ENCODE data around the gene PRAMEF6.
"Not testable (repeated sequence)": the region's sequence is repeated elsewhere in the genome, so short reads cannot be mapped to it uniquely, and the experiment has no call there.

PRAMEF6 gene

GRCh38 chr1:12947480-12947879, at the start of gene PRAMEF6:
PRAMEF6 (minus strand) TSS chr1:12947580; CDS start chr1:12942518, 5,062 bp downstream.
- not testable (repeated sequence) for DNase-seq

DNA sequence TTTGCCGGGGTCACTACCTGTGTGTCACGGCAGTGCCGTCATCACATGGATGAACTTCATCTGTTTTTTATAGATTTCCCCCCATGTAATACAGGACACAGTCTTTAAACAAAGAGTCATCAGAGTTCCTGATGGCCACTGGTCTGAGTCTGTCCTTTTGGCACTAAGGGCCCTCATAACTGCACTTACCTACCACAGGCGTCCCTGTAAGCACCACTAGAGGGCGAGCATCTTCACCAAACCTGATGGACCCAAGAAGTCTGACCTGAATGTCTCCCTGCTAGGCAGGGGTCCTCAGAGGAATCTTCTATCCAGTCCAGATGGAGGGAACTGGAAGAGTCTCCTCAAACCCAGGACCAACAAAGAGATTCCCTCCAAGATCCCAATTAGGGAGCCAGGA, 23.0 kb downstream of the PRAMEF6 start:
- not testable (repeated sequence) for DNase-seq

GRCh38 chr1:12921749-12922148, 25.6 kb downstream of the PRAMEF6 start:
- not testable (repeated sequence) for DNase-seq

- DNase-seq, result not testable (repeated sequence)
These were observed 31.1 kb downstream of the PRAMEF6 start, which contains the start of gene PRAMEF7 for GRCh38 chr1:12916310-12916709. PRAMEF7 (plus strand) TSS chr1:12916610; CDS start chr1:12917693, 1,083 bp downstream.

GRCh38 chr1:12903793-12904572, 43.4 kb downstream of the PRAMEF6 start:
- DNase-seq, result not testable (repeated sequence)

GRCh38 chr1:12899186-12899585, 48.2 kb downstream of the PRAMEF6 start:
- not testable (repeated sequence) for DNase-seq

- DNase-seq, result not testable (repeated sequence)
These were observed 49.2 kb downstream of the PRAMEF6 start, which contains the start of gene PRAMEF10 for GRCh38 chr1:12898170-12898569. PRAMEF10 (minus strand) TSS chr1:12898270; CDS start chr1:12895847, 2,423 bp downstream.
